Mucosa of descending colon (tissue), 3 donors: Measurements from ENCODE around the gene ADORA2A. TPM values are rescaled to one million over a fixed set of nuclear protein-coding genes. Genes with fewer than 3 reads are reported as not detected.

ENCODE experiments used
- ATAC-seq: fragments of 200-7000 bp; cut with Tn5 transposase; one replicate; pipeline ENCODE4 v1.9.1; 2020; ENCODE audit warnings: mild to moderate bottlenecking, moderate library complexity
- DNase-seq, 3 donors: peaks; one replicate each; pipeline ENCODE4 v3.0.0-alpha.2; 2020
- H3K36me3 ChIP-seq: fragments of 200-600 bp; one replicate; pipeline ENCODE4 v1.8.0; 2021; ENCODE audit warnings: low read depth, mild to moderate bottlenecking
- H3K4me1 ChIP-seq: fragments of 200-600 bp; one replicate; pipeline ENCODE4 v1.8.0; 2021; ENCODE audit warnings: low read depth, mild to moderate bottlenecking
- H3K4me3 ChIP-seq: fragments of 200-600 bp; one replicate; pipeline ENCODE4 v1.8.0; 2021; ENCODE audit warnings: mild to moderate bottlenecking
- H3K9me3 ChIP-seq: fragments of 200-600 bp; one replicate; pipeline ENCODE4 v1.8.0; 2021; ENCODE audit warnings: mild to moderate bottlenecking
- CTCF ChIP-seq: fragments of 200-600 bp; IDR thresholded peaks from one replicate; pipeline ENCODE4 v1.8.0; 2022; ENCODE audit warnings: antibody characterized with exemption, mild to moderate bottlenecking
- intact Hi-C, 2 donors: fragments of 100-400 bp; cut with DNase I in 1 of 2; cut with micrococcal nuclease in 1 of 2; formaldehyde crosslinking; loops; one replicate each; pipeline versions ENCODE4 v1.11.0 to v1.11.1; 2022; cut with DNase I, micrococcal nuclease
- total RNA-seq, 3 donors: library from RNA; stranded (reverse); fragmentation: NEBNext Ultra II Directional in 2 of 3; extraction: Animal tissue kit (Norgen Biotek cat#: 25700) in 2 of 3; gene quantifications; one replicate each; pipeline versions ENCODE4 v1.2.1 to v1.2.4, GENCODE V29; 2021 to 2023
- donor health status: DM: no; HTN: no; CAD: no; lungs with moderate emphysema.
- donor health status: DM: no; HTN: no; CAD: no.
- donor health status: DM: no; HTN: yes; CAD: no.

ADORA2A gene
- total RNA-seq, 3 donors from 2014 or later = 2.1 to 4.0 (median 3.6) TPM

- Histone ChIP-seq H3K9me3 (no peaks in the 10 kb centered on the region), H3K4me1 (peaks cover 36% of the 10 kb centered on the region), H3K4me3 (no peak overlapping the region), H3K36me3 (no peaks in the 10 kb centered on the region)
- ATAC-seq (no peak), DNase-seq (no peak)
- intact Hi-C loops = no loop called here
- no peak for TF ChIP-seq CTCF
These were observed 8.5 kb downstream of the ADORA2A start for GRCh38 chr22:24435861-24436371.

- peaks cover 36% of the 10 kb centered on the region for H3K4me1 ChIP-seq
- no peak for TF ChIP-seq CTCF
- no peak overlapping the region for H3K4me3 ChIP-seq
- no peaks in the 10 kb centered on the region for H3K9me3 ChIP-seq
- intact Hi-C loops = no loop called here
- ATAC-seq = no peak
- no peaks in the 10 kb centered on the region for H3K36me3 ChIP-seq
- no peak for DNase-seq
These were observed 9.2 kb downstream of the ADORA2A start for GRCh38 chr22:24436553-24436952.

- DNase-seq (no peak), ATAC-seq (no peak)
- H3K4me1 ChIP-seq = peaks cover 32% of the 10 kb centered on the region
- intact Hi-C loops = no loop called here
- H3K36me3 ChIP-seq = no peaks in the 10 kb centered on the region
- H3K9me3 ChIP-seq = no peaks in the 10 kb centered on the region
- no peak for TF ChIP-seq CTCF
- no peak overlapping the region for H3K4me3 ChIP-seq
These were observed 9.7 kb downstream of the ADORA2A start for GRCh38 chr22:24437091-24437490.

- DNase-seq (no peak), ATAC-seq (peak; percentile 11)
- TF ChIP-seq CTCF = no peak
- Histone ChIP-seq H3K36me3 (no peaks in the 10 kb centered on the region), H3K4me3 (no peak overlapping the region), H3K4me1 (peaks cover 25% of the 10 kb centered on the region), H3K9me3 (no peaks in the 10 kb centered on the region)
- intact Hi-C loops = no loop called here
These were observed 10.4 kb downstream of the ADORA2A start for GRCh38 chr22:24437741-24438328.

- DNase-seq = no peak
- Histone ChIP-seq H3K4me1 (peaks cover under 1% of the 10 kb centered on the region), H3K4me3 (no peak overlapping the region), H3K9me3 (no peaks in the 10 kb centered on the region), H3K36me3 (no peaks in the 10 kb centered on the region)
- no peak for TF ChIP-seq CTCF
- no peak for ATAC-seq
- intact Hi-C loops = no loop called here
These were observed 12.9 kb downstream of the ADORA2A start for GRCh38 chr22:24440270-24440717.
